Neural cell (in vitro differentiated cells): ENCODE results near the gene MYLIP.

ENCODE experiments used
- EP300 ChIP-seq: fragments of 450-650 bp; conservative IDR thresholded peaks from 2 replicates; pipeline ENCODE4 v1.6.1; 2014; ENCODE audit warnings: antibody characterized with exemption, mild to moderate bottlenecking, moderate library complexity; ENCODE audit not compliant: poor library complexity, severe bottlenecking
- TF ChIP-seq, protein P1 (sequence below): IDR thresholded peaks from 2 replicates; pipeline ENCODE4 v1.6.1; 2012; ENCODE audit warnings: borderline replicate concordance
- TF ChIP-seq, protein P2 (sequence below): fragments of 450-650 bp; IDR thresholded peaks from 2 replicates; pipeline ENCODE4 v1.5.1; 2014; ENCODE audit warnings: antibody characterized with exemption, mild to moderate bottlenecking, moderate library complexity; ENCODE audit not compliant: poor library complexity, severe bottlenecking

DNA sequence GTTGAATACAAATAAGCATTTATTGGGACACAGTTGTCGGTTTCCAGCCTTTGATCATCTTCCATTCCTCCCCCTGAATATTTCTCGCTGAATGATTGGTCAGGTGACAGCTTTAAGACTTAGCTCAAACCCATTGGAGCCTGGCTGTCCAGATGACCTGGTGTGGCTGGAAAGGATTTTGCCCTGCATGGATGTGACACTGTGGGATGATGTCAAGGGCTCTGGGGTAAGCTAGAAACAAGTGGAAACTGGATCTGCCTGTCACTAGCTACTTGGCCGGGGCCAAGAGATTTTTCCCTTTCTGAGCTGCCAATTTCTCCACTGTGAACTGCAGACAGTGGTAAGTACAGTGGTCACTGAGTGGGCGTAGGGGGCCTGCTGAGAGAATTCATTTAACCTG is 41.9 kb upstream of the MYLIP start:
- TF ChIP-seq, protein P1, sequence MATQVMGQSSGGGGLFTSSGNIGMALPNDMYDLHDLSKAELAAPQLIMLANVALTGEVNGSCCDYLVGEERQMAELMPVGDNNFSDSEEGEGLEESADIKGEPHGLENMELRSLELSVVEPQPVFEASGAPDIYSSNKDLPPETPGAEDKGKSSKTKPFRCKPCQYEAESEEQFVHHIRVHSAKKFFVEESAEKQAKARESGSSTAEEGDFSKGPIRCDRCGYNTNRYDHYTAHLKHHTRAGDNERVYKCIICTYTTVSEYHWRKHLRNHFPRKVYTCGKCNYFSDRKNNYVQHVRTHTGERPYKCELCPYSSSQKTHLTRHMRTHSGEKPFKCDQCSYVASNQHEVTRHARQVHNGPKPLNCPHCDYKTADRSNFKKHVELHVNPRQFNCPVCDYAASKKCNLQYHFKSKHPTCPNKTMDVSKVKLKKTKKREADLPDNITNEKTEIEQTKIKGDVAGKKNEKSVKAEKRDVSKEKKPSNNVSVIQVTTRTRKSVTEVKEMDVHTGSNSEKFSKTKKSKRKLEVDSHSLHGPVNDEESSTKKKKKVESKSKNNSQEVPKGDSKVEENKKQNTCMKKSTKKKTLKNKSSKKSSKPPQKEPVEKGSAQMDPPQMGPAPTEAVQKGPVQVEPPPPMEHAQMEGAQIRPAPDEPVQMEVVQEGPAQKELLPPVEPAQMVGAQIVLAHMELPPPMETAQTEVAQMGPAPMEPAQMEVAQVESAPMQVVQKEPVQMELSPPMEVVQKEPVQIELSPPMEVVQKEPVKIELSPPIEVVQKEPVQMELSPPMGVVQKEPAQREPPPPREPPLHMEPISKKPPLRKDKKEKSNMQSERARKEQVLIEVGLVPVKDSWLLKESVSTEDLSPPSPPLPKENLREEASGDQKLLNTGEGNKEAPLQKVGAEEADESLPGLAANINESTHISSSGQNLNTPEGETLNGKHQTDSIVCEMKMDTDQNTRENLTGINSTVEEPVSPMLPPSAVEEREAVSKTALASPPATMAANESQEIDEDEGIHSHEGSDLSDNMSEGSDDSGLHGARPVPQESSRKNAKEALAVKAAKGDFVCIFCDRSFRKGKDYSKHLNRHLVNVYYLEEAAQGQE = no peak
- TF ChIP-seq, protein P2, sequence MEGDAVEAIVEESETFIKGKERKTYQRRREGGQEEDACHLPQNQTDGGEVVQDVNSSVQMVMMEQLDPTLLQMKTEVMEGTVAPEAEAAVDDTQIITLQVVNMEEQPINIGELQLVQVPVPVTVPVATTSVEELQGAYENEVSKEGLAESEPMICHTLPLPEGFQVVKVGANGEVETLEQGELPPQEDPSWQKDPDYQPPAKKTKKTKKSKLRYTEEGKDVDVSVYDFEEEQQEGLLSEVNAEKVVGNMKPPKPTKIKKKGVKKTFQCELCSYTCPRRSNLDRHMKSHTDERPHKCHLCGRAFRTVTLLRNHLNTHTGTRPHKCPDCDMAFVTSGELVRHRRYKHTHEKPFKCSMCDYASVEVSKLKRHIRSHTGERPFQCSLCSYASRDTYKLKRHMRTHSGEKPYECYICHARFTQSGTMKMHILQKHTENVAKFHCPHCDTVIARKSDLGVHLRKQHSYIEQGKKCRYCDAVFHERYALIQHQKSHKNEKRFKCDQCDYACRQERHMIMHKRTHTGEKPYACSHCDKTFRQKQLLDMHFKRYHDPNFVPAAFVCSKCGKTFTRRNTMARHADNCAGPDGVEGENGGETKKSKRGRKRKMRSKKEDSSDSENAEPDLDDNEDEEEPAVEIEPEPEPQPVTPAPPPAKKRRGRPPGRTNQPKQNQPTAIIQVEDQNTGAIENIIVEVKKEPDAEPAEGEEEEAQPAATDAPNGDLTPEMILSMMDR = no peak
- TF ChIP-seq EP300 = no peak
